Breast epithelium (tissue), 3 donors: Measurements from ENCODE around the gene EID2B.

ENCODE experiments used
- POLR2A ChIP-seq: fragments of 450-650 bp; IDR thresholded peaks from one replicate; pipeline ENCODE4 v1.6.1; 2016; ENCODE audit warnings: antibody characterized with exemption, mild to moderate bottlenecking, moderate library complexity
- POLR2AphosphoS5 ChIP-seq, 3 donors: sonication (generic); formaldehyde crosslinking; IDR thresholded peaks; one replicate each; pipeline ENCODE4 v1.6.1; 2017; ENCODE audit warnings: antibody characterized with exemption in 3 of 3
- TF ChIP-seq, protein P1 (sequence below), 3 donors: fragments of 450-650 bp; IDR thresholded peaks; one replicate each; pipeline ENCODE4 v1.5.1; 2016 to 2017; ENCODE audit warnings: antibody characterized with exemption in 3 of 3, mild to moderate bottlenecking in 3 of 3, moderate library complexity in 3 of 3

DNA sequence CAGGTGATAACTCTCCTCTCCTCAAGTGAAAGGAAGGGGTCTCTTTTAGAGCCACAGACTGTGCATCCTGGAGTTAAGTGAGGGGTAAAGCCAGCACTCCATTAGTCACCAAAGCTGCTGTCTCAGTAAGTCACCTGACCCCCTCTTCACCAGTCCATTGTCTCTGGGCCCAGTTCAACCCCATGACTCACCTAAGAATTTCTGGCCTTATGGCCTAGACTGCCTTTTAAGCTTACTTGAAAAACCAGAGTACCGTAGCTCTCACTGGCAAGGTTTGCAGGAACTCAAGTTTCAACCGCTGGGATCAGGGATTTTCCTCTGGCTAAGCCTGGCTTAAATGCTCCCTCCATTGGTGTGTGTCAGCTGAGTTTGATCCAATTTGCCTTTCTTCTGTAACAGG lies 30.8 kb upstream of the EID2B start:
- no peak for TF ChIP-seq POLR2A
- no peak for TF ChIP-seq POLR2AphosphoS5 (IDR thresholded peaks at IDR 0.05)
- TF ChIP-seq, protein P1, sequence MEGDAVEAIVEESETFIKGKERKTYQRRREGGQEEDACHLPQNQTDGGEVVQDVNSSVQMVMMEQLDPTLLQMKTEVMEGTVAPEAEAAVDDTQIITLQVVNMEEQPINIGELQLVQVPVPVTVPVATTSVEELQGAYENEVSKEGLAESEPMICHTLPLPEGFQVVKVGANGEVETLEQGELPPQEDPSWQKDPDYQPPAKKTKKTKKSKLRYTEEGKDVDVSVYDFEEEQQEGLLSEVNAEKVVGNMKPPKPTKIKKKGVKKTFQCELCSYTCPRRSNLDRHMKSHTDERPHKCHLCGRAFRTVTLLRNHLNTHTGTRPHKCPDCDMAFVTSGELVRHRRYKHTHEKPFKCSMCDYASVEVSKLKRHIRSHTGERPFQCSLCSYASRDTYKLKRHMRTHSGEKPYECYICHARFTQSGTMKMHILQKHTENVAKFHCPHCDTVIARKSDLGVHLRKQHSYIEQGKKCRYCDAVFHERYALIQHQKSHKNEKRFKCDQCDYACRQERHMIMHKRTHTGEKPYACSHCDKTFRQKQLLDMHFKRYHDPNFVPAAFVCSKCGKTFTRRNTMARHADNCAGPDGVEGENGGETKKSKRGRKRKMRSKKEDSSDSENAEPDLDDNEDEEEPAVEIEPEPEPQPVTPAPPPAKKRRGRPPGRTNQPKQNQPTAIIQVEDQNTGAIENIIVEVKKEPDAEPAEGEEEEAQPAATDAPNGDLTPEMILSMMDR (IDR thresholded peaks at IDR 0.05), result no peak
